ENCODE data around the gene HDAC4. TPM values are rescaled to one million over a fixed set of nuclear protein-coding genes. Genes with fewer than 3 reads are reported as not detected.

Gene HDAC4
- total and polyA plus RNA-seq, 2 experiments from 2014 or later = 8.1 to 41.8 TPM

DNA sequence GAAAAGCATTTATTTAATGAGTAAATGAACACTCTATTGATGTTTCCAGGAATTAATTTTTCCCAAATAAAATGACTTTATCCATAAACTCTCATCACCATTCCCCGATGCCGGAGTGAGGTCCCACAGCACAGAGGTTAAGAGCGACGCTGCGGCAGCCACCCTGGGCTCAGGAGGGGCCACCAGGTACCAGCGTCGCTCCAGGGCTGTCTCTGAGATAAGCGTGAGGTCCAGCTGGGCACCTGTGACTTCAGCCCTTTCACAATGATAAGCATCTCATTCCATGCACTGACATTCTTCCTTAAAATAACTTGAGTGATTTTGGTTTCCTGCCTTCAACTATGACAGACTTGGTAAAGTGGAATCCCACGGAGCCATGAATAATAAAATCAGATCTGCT is 370.9 kb downstream of the HDAC4 start (continued):
- TF ChIP-seq, protein P1, sequence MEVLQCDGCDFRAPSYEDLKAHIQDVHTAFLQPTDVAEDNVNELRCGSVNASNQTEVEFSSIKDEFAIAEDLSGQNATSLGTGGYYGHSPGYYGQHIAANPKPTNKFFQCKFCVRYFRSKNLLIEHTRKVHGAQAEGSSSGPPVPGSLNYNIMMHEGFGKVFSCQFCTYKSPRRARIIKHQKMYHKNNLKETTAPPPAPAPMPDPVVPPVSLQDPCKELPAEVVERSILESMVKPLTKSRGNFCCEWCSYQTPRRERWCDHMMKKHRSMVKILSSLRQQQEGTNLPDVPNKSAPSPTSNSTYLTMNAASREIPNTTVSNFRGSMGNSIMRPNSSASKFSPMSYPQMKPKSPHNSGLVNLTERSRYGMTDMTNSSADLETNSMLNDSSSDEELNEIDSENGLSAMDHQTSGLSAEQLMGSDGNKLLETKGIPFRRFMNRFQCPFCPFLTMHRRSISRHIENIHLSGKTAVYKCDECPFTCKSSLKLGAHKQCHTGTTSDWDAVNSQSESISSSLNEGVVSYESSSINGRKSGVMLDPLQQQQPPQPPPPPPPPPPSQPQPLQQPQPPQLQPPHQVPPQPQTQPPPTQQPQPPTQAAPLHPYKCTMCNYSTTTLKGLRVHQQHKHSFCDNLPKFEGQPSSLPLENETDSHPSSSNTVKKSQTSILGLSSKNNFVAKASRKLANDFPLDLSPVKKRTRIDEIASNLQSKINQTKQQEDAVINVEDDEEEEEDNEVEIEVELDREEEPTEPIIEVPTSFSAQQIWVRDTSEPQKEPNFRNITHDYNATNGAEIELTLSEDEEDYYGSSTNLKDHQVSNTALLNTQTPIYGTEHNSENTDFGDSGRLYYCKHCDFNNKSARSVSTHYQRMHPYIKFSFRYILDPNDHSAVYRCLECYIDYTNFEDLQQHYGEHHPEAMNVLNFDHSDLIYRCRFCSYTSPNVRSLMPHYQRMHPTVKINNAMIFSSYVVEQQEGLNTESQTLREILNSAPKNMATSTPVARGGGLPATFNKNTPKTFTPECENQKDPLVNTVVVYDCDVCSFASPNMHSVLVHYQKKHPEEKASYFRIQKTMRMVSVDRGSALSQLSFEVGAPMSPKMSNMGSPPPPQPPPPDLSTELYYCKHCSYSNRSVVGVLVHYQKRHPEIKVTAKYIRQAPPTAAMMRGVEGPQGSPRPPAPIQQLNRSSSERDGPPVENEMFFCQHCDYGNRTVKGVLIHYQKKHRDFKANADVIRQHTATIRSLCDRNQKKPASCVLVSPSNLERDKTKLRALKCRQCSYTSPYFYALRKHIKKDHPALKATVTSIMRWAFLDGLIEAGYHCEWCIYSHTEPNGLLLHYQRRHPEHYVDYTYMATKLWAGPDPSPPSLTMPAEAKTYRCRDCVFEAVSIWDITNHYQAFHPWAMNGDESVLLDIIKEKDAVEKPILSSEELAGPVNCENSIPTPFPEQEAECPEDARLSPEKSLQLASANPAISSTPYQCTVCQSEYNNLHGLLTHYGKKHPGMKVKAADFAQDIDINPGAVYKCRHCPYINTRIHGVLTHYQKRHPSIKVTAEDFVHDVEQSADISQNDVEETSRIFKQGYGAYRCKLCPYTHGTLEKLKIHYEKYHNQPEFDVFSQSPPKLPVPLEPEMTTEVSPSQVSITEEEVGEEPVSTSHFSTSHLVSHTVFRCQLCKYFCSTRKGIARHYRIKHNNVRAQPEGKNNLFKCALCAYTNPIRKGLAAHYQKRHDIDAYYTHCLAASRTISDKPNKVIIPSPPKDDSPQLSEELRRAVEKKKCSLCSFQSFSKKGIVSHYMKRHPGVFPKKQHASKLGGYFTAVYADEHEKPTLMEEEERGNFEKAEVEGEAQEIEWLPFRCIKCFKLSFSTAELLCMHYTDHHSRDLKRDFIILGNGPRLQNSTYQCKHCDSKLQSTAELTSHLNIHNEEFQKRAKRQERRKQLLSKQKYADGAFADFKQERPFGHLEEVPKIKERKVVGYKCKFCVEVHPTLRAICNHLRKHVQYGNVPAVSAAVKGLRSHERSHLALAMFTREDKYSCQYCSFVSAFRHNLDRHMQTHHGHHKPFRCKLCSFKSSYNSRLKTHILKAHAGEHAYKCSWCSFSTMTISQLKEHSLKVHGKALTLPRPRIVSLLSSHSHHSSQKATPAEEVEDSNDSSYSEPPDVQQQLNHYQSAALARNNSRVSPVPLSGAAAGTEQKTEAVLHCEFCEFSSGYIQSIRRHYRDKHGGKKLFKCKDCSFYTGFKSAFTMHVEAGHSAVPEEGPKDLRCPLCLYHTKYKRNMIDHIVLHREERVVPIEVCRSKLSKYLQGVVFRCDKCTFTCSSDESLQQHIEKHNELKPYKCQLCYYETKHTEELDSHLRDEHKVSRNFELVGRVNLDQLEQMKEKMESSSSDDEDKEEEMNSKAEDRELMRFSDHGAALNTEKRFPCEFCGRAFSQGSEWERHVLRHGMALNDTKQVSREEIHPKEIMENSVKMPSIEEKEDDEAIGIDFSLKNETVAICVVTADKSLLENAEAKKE (CRISPR knock-in tag; IDR thresholded peaks at IDR 0.05) = no peak
- TF ChIP-seq NANOG (IDR thresholded peaks at IDR 0.05; ENCODE audit: borderline replicate concordance) (no peak), STAT1 (IDR thresholded peaks at IDR 0.05; ENCODE audit: unreplicated experiment) (no peak), CREB1 (CRISPR knock-in tag; IDR thresholded peaks at IDR 0.05; ENCODE audit: low read depth) (no peak), EZH2 (IDR thresholded peaks at IDR 0.05; ENCODE audit: low read depth, unreplicated experiment) (no peak)

DNA sequence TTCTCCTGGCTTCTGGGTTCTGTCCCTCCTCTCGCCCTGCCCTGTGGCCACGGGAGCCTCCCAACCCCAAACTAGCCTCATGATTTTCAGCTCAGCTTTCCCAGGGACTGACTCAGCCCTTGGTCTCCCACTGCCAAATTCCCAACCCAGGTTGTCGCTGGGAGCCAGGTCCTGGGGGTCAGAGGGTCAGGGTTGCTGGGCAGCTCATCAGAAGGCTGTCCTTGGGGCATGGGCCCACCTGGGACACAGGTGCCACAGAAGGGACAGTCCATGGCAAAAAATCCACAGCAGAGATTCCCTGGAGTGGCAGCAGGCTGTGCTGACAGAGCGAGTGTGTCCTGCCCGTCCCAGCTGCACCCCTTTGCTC is 372.6 kb downstream of the HDAC4 start:
- H3K9me3 Mint-ChIP-seq = no peaks in the 10 kb centered on the region
- Histone ChIP-seq H3F3A (replicated peaks; ENCODE audit: low read depth) (no peaks in the 10 kb centered on the region), H2AFZ (no peak overlapping the region), H3K4me1 (ENCODE audit: insufficient read depth) (no peaks in the 10 kb centered on the region), H3K27me3 (ENCODE audit: insufficient read depth) (no peaks in the 10 kb centered on the region), H3K4me2 (no peak overlapping the region), H4K20me1 (replicated peaks; ENCODE audit: insufficient read depth) (no peaks in the 10 kb centered on the region), H3K9me2 (ENCODE audit: insufficient read depth) (no peaks in the 10 kb centered on the region), H3K79me2 (replicated peaks; ENCODE audit: insufficient read depth) (no peaks in the 10 kb centered on the region), H3K27ac (ENCODE audit: low read depth) (no peak overlapping the region), H3K36me3 (ENCODE audit: insufficient read depth) (no peaks in the 10 kb centered on the region), H3K4me3 (no peak overlapping the region)
- DNase-seq (ENCODE audit: low spot score) (no peak), ATAC-seq (no peak)
- no peak overlapping the region for H3K27ac Mint-ChIP-seq
- H3K36me3 Mint-ChIP-seq (ENCODE audit: low read depth) = no peaks in the 10 kb centered on the region
- H3K4me1 Mint-ChIP-seq = no peaks in the 10 kb centered on the region
- H3K27me3 Mint-ChIP-seq (ENCODE audit: insufficient read depth, low read depth, poor library complexity) = no peaks in the 10 kb centered on the region
- H3K4me3 Mint-ChIP-seq = no peak overlapping the region
- TF ChIP-seq STAT1 (IDR thresholded peaks at IDR 0.05; ENCODE audit: unreplicated experiment) = no peak
- no peak for TF ChIP-seq CREB1 (CRISPR knock-in tag; IDR thresholded peaks at IDR 0.05; ENCODE audit: low read depth)
- no peak for TF ChIP-seq POLR2AphosphoS5 (IDR thresholded peaks at IDR 0.05; ENCODE audit: low read depth)
- TF ChIP-seq EZH2phosphoT487 (IDR thresholded peaks at IDR 0.05; ENCODE audit: unreplicated experiment) = no peak
- TF ChIP-seq EZH2 (IDR thresholded peaks at IDR 0.05; ENCODE audit: low read depth, unreplicated experiment) = no peak
- no peak for TF ChIP-seq ZNF114 (CRISPR knock-in tag; IDR thresholded peaks at IDR 0.05)
- TF ChIP-seq, protein P1 (CRISPR knock-in tag; IDR thresholded peaks at IDR 0.05) = no peak
- TF ChIP-seq JUNB (IDR thresholded peaks at IDR 0.05; ENCODE audit: unreplicated experiment) = no peak
- TF ChIP-seq, protein P2, sequence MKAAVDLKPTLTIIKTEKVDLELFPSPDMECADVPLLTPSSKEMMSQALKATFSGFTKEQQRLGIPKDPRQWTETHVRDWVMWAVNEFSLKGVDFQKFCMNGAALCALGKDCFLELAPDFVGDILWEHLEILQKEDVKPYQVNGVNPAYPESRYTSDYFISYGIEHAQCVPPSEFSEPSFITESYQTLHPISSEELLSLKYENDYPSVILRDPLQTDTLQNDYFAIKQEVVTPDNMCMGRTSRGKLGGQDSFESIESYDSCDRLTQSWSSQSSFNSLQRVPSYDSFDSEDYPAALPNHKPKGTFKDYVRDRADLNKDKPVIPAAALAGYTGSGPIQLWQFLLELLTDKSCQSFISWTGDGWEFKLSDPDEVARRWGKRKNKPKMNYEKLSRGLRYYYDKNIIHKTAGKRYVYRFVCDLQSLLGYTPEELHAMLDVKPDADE (IDR thresholded peaks at IDR 0.05) = no peak

All from GM23338 (cell line).